Measurements from ENCODE around the gene SARM1.
A peak's percentile ranks its signal among the peaks of the same experiment; 100 is the strongest.
"Not testable (repeated sequence)": the region's sequence is repeated elsewhere in the genome, so short reads cannot be mapped to it uniquely, and the experiment has no call there.

SARM1 gene

GRCh38 chr17:28397275-28397674 is 25.8 kb downstream of the SARM1 start:
- no peak for DNase-seq

- DNase-seq, result no peak
Observed at GRCh38 chr17:28397687-28398279, 26.3 kb downstream of the SARM1 start.

- no peak for DNase-seq
Observed at GRCh38 chr17:28398280-28398981, 26.9 kb downstream of the SARM1 start.

GRCh38 chr17:28399808-28400207 is 28.3 kb downstream of the SARM1 start:
- no peak for DNase-seq

GRCh38 chr17:28402224-28402630 is 30.7 kb downstream of the SARM1 start:
- no peak for DNase-seq

- no peak for DNase-seq
Observed at GRCh38 chr17:28402844-28403243, 31.4 kb downstream of the SARM1 start.

- DNase-seq, result no peak
Observed at GRCh38 chr17:28404007-28404406, 32.5 kb downstream of the SARM1 start.

GRCh38 chr17:28404461-28404811 is 32.9 kb downstream of the SARM1 start:
- DNase-seq, result no peak

- DNase-seq, result peak; percentile 36
Observed at GRCh38 chr17:28404812-28405570, 33.5 kb downstream of the SARM1 start.

- peak; percentile 80 for DNase-seq
Observed at GRCh38 chr17:28405632-28406472, 34.4 kb downstream of the SARM1 start, which contains the start of gene SLC46A1. TSS of gene SLC46A1 (minus strand) at chr17:28406212. CDS start at chr17:28406114, 98 bp downstream.

GRCh38 chr17:28406473-28406814 is 35.0 kb downstream of the SARM1 start:
- DNase-seq, result no peak

GRCh38 chr17:28407130-28407973 is 35.9 kb downstream of the SARM1 start:
- DNase-seq, result no peak

- no peak for DNase-seq
Observed at GRCh38 chr17:28407974-28408306, 36.4 kb downstream of the SARM1 start.

- DNase-seq, result no peak
Observed at GRCh38 chr17:28412099-28412498, 40.6 kb downstream of the SARM1 start.

GRCh38 chr17:28413804-28414203 is 42.3 kb downstream of the SARM1 start:
- no peak for DNase-seq

- no peak for DNase-seq
Observed at GRCh38 chr17:28415886-28416285, 44.4 kb downstream of the SARM1 start.

GRCh38 chr17:28416703-28417311 is 45.3 kb downstream of the SARM1 start:
- DNase-seq, result no peak

GRCh38 chr17:28421787-28422305 is 50.4 kb downstream of the SARM1 start:
- DNase-seq, result no peak

GRCh38 chr17:28425206-28425605 is 53.7 kb downstream of the SARM1 start:
- no peak for DNase-seq

GRCh38 chr17:28426081-28426519 is 54.6 kb downstream of the SARM1 start:
- DNase-seq, result no peak

- DNase-seq, result no peak
Observed at GRCh38 chr17:28427371-28427770, 55.9 kb downstream of the SARM1 start.

- DNase-seq, result not testable (repeated sequence)
Observed at GRCh38 chr17:28427982-28428381, 56.5 kb downstream of the SARM1 start.
